T-helper 17 cell (primary cell): Measurements from ENCODE around the gene ADAMTS9. TPM values are rescaled to one million over a fixed set of nuclear protein-coding genes. Genes with fewer than 3 reads are reported as not detected.

Source experiments
- ATAC-seq: fragments of 150-1000 bp; cut with Tn5 transposase; 2 replicates; pipeline ENCODE4 v1.10.0; 2021; ENCODE audit warnings: mild to moderate bottlenecking, moderate library complexity
- DNase-seq, 3 donors: peaks; one replicate each; pipeline versions ENCODE4 v3.0.0 to v3.0.0-alpha.2; 2020 to 2021
- H3K9me3 ChIP-seq: one replicate; pipeline ENCODE4 v1.7.0; 2013; ENCODE audit warnings: low read length, mild to moderate bottlenecking; ENCODE audit not compliant: control insufficient read depth, poor library complexity, severe bottlenecking
- H3K27ac Mint-ChIP-seq: one replicate; pipeline ENCODE4 v1.8.0; 2022; ENCODE audit warnings: mild to moderate bottlenecking, moderate library complexity, mixed read lengths
- H3K27me3 Mint-ChIP-seq: one replicate; pipeline ENCODE4 v1.8.0; 2022; ENCODE audit warnings: mixed read lengths
- H3K36me3 Mint-ChIP-seq: one replicate; pipeline ENCODE4 v1.8.0; 2022; ENCODE audit warnings: low read depth, mixed read lengths
- H3K4me1 Mint-ChIP-seq: one replicate; pipeline ENCODE4 v1.8.0; 2022; ENCODE audit warnings: mild to moderate bottlenecking, mixed read lengths
- H3K4me3 Mint-ChIP-seq: one replicate; pipeline ENCODE4 v1.8.0; 2022; ENCODE audit warnings: mild to moderate bottlenecking, moderate library complexity, mixed read lengths
- total RNA-seq, 4 donors: library from RNA in 2 of 4; stranded (reverse) in 2 of 4; gene quantifications; one replicate each; pipeline ENCODE4 v1.2.3 and lab custom pipeline; 2022 to 2026

Gene ADAMTS9
- total RNA-seq, 2 donors from 2014 or later = not detected

DNA sequence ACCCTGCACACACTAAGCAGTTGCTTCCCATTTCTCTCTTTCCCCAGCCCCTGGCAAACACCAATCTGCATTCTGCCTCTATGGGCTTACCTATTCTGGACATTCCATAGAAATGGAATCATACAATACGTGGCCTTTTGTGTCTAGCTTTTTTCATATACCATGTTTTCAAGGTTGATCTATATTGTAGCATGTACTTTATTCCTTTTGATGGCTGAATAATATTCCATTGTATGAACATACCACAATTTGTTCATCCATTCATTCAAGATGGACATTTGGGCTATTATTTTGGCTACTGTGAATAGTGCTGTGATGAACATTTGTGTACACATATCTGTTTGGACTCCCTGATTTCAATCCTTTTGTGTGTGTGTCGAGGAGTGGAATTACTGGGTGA, 18.1 kb upstream of the ADAMTS9 start:
- ATAC-seq (no peak), DNase-seq (no peak)
- Mint-ChIP-seq H3K27me3 (no peaks in the 10 kb centered on the region), H3K27ac (no peak overlapping the region), H3K4me3 (no peak overlapping the region), H3K36me3 (no peaks in the 10 kb centered on the region), H3K4me1 (no peaks in the 10 kb centered on the region)
- H3K9me3 ChIP-seq = no peaks in the 10 kb centered on the region

DNA sequence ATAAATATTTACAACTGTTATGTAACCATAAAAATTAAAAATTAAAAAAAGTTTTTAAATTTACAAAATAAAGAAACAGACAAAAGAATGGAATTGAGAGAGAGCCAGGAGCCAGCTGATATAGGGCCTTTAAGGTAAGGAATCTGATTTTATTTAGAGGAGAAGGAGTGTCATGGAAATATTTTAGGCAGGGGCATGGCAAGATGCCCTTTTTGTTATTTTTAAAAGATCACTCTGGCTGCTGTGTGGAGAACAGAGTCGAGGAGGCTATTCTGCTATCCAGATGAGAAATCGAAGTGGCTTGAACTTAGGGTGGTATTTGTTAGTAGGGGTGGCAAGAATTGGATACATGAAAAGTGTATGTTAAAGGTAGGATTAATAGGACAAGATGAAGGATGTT, 9.1 kb upstream of the ADAMTS9 start:
- DNase-seq (no peak), ATAC-seq (no peak)
- H3K36me3 Mint-ChIP-seq = no peaks in the 10 kb centered on the region
- H3K4me3 Mint-ChIP-seq = no peak overlapping the region
- no peak overlapping the region for H3K27ac Mint-ChIP-seq
- no peaks in the 10 kb centered on the region for H3K9me3 ChIP-seq
- no peaks in the 10 kb centered on the region for H3K4me1 Mint-ChIP-seq
- no peaks in the 10 kb centered on the region for H3K27me3 Mint-ChIP-seq

DNA sequence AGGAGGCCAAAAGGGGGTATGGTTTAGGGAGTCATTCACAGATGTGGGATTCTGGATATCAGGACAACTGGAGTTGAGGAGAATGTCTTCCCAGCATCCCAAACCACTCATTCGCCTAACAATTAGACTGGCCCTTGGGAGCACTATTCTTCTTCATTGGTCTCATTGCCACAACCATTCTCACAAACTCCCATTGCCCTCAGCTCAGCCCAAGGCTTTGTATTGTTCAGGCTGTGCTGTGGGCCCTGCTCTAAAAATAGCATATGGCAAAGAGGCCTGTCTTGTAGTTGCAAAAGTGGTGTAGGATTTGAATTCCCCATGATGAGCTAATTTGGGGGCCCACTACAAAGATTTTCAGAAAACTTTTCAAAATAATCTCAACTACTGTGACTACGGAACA, 6.3 kb upstream of the ADAMTS9 start:
- Mint-ChIP-seq H3K27ac (no peak overlapping the region), H3K36me3 (no peaks in the 10 kb centered on the region), H3K4me3 (no peak overlapping the region), H3K27me3 (peaks cover 19% of the 10 kb centered on the region), H3K4me1 (no peaks in the 10 kb centered on the region)
- no peak for DNase-seq
- H3K9me3 ChIP-seq = no peaks in the 10 kb centered on the region
- no peak for ATAC-seq

DNA sequence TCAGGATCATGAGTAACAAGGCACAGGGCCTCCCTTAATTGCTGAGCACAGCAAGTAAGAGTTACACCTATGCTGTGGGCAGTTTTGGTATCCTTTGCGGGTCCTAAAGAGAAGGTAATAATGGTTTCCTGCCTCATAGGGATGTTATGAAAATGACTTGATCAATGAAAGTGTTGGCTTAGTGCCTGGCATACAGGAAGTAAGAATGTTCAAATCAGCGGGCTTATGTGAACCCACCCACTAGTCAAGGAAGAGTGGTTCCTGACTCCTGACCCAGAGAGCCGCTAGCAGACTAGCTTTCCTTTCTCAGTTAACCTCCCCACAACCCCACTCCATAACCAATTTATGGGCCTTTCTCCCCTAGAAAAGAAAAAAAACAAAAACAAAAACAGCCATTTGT, 5.2 kb upstream of the ADAMTS9 start:
- ATAC-seq (no peak), DNase-seq (no peak)
- Mint-ChIP-seq H3K27ac (no peak overlapping the region), H3K4me3 (no peak overlapping the region), H3K36me3 (peaks cover 4% of the 10 kb centered on the region), H3K4me1 (peaks cover 4% of the 10 kb centered on the region), H3K27me3 (peaks cover 28% of the 10 kb centered on the region)
- H3K9me3 ChIP-seq = no peaks in the 10 kb centered on the region

DNA sequence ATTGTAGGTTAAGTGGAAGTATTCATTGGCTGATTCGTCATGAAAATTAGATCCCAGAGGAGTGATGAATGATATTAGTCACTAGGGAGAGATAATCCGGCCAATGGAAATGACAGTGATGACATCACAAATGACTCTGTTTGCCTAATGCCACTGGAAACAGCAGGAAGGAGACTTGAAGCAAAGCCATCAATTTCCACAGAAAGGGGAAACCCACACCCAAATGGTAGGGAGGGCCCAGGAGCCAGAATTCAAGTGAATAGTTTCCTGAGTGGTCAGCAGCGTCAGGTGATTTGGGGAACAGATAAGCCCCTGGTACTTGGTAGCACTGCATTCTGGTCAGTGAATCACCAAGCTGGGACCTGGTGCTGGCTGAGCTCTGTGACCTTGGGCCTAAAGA, 3.3 kb upstream of the ADAMTS9 start:
- Mint-ChIP-seq H3K27me3 (peaks cover 39% of the 10 kb centered on the region), H3K4me3 (no peak overlapping the region), H3K36me3 (peaks cover 4% of the 10 kb centered on the region), H3K4me1 (peaks cover 6% of the 10 kb centered on the region), H3K27ac (no peak overlapping the region)
- DNase-seq = no peak
- ATAC-seq = no peak
- H3K9me3 ChIP-seq = no peaks in the 10 kb centered on the region

DNA sequence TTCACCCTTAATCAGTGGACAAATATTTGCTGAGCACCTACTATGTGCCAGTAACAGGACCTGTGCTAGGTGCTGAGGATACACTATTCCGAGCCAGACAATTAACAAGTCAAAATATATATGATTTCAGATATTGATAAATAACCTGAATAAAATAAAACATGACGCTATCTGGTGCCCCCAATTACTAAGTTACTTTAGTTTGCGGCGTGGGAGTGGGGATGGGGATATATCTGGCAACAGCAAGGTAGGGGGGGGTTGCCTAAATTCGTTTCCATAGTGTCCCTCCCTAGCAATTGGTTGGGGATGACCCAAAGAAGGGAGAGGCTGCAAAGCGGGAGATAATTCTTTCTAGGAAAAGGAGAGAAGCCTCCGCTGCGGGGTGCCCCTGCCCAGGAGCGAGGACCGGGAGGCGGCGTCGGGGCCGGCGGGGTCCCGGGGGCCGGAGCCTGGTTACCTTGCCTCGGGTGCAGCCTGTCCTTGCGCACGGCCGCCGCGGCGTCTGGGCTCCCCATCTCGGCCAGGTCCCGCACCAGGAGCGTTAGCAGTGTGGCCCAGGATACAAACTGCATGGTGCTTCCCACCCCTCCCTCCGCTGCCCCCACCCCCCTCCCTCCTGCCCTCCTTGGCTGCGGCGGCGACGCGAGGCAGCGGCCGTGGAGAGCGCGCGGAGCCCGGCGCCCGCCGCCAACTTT, 567 bp downstream of the ADAMTS9 start:
- Mint-ChIP-seq H3K27ac (no peak overlapping the region), H3K27me3 (peaks cover 67% of the 10 kb centered on the region), H3K4me1 (peaks cover 8% of the 10 kb centered on the region), H3K4me3 (no peak overlapping the region), H3K36me3 (peaks cover 4% of the 10 kb centered on the region)
- DNase-seq = no peak
- no peak for ATAC-seq
- no peaks in the 10 kb centered on the region for H3K9me3 ChIP-seq

DNA sequence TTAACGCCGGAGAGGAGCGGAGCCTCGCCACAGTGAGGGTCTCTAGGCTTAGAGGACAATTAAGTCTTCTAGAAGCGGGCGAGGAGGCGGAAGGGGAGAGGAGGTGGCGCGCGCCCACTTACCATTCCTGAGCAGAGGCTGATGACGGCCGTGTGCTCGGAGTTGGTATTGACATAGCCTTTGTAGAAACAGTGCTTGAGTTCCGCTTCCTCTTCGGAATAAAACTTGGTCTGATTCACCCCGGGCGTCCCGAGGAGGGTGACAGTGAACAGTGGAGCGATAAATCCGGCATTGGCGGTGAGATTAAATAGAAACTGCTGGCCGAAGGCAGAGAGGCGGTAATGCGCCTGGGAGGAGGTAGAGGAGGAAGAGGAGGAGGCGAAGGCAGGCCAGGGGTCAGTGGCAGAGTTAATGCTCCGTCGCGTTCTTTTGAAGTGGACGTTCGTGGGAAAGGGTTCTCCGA, 1.3 kb downstream of the ADAMTS9 start:
- ATAC-seq = no peak
- Mint-ChIP-seq H3K4me1 (peaks cover 8% of the 10 kb centered on the region), H3K4me3 (no peak overlapping the region), H3K36me3 (peaks cover 4% of the 10 kb centered on the region), H3K27ac (no peak overlapping the region), H3K27me3 (peaks cover 65% of the 10 kb centered on the region)
- DNase-seq = no peak
- no peaks in the 10 kb centered on the region for H3K9me3 ChIP-seq

DNA sequence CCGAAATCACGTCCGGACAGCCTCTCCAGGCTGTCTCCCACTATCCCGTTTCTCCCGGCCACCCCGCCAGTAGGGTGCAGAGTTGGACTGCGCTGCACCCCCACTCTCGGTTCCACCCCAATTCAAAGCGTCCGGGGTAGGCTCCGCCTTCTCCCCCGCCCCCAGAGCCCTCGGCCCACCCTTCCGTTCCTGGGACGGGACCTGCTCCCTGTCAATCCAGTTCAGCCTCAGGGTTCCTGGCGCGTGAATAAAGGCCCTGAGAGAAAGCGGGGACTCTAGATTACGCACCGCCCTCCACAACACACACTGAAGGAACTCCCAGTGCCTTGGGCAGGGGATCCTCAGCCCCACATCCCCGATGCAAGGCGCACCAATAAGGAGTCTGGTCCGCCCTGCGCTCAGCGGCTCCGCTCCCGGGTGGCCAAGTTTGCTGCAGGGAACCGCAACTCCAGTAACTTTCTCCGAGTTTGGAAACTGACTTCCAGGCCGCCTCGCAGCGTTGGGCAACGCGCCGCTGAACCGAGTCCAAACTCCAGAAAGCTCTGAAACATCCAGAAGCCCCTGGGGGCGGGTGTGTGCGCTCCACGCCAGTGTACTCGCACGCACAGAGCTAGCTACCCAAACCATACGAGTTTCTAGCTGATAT, 1.9 kb downstream of the ADAMTS9 start:
- Mint-ChIP-seq H3K4me1 (peaks cover 8% of the 10 kb centered on the region), H3K27ac (no peak overlapping the region), H3K36me3 (peaks cover 4% of the 10 kb centered on the region), H3K27me3 (peaks cover 59% of the 10 kb centered on the region), H3K4me3 (peak overlapping the region; percentile 36)
- ATAC-seq = no peak
- no peaks in the 10 kb centered on the region for H3K9me3 ChIP-seq
- DNase-seq = no peak

DNA sequence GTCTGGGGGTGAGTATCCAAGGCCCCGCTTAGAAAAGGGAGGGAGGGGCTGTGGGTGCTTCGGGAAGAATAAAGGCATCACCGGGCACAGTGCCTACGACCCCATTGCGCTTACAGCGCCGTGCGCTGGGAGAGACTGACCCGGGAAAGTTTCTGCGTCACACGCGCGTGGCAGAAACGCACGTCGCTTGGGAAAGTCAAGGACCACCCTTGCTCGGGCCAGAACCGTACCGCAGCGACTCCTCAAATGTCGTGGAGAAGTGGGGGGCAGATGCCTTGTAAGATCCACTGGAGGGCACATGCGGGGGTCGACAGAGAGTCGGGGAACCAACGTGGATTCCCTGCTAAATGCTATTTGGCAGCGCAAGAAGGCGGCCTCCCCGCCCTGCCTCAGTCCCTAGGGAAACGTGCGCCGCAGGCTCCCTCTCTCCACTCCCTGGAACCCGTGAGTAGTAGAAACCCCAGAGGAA, 2.4 kb downstream of the ADAMTS9 start:
- H3K9me3 ChIP-seq = no peaks in the 10 kb centered on the region
- Mint-ChIP-seq H3K36me3 (peaks cover 4% of the 10 kb centered on the region), H3K27ac (no peak overlapping the region), H3K27me3 (peaks cover 56% of the 10 kb centered on the region), H3K4me3 (peak overlapping the region; percentile 36), H3K4me1 (peaks cover 8% of the 10 kb centered on the region)
- DNase-seq = no peak
- no peak for ATAC-seq

DNA sequence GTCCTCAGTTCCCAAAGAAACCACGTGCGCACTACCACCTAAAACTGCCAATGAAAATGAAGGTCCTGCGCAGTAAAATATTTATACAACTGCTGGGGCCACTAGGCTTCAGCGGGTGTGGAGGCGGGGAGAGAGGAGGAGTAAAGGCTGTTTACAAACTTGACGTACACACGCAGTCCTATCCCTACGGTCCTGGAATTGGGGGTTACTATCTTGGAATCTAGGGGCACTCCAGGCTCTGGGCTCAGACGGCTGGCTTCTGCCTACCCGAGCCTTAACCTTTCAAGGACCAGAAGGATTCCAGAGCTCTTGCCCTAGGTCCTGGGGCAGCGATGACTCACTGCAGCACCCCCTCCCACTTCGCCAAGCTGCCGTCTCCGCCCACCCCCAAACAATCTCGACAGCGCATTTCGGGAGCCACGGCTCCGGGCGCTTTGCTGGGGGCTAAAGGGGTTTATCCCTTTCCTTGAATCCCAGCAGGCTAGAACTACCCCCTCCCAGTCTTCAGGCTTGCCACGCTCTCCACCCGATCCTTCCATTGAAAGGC, 3.0 kb downstream of the ADAMTS9 start:
- Mint-ChIP-seq H3K4me1 (peaks cover 8% of the 10 kb centered on the region), H3K27me3 (peaks cover 50% of the 10 kb centered on the region), H3K27ac (no peak overlapping the region), H3K4me3 (no peak overlapping the region), H3K36me3 (peaks cover 4% of the 10 kb centered on the region)
- DNase-seq = no peak
- no peak for ATAC-seq
- no peaks in the 10 kb centered on the region for H3K9me3 ChIP-seq

DNA sequence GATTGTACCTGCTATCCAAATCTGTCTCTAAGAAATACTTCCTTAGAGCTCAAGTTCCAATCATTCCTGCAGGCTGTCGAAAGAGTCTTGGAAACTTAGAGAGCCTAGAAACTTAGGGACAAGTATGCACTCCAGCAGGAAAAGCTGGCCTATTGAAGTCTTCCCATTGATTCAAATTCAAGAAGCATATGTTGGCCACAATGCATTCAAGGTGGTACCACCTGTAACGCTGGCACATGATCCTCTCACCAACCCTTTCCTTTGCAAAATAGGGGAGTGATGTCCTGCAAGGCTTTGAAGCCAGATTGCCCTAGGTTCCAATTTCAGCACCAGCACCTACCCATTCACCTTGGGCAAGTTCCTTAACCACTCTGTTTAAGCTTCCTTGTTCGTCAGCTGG, 6.0 kb downstream of the ADAMTS9 start:
- Mint-ChIP-seq H3K27me3 (peaks cover 36% of the 10 kb centered on the region), H3K36me3 (no peaks in the 10 kb centered on the region), H3K27ac (no peak overlapping the region), H3K4me3 (no peak overlapping the region), H3K4me1 (peaks cover 4% of the 10 kb centered on the region)
- H3K9me3 ChIP-seq = no peaks in the 10 kb centered on the region
- ATAC-seq = no peak
- DNase-seq = no peak

DNA sequence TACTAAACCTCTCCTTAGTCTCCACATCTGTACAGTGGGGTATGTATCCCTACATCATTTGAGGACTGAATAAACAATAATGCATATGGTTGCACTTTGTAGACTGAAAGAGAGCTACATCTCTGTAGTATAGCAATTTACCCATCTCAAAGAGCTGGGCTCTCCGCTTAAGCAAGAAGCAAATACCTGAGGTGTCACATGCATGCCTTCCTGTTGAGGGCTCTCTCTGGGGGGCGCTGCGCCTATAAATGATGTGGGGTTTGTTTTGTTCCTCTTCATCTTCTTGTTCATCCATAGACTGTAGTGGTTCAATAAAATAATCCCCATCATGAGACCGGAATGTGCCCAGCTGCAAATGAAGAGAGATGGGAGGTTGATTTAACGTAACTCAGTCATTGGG, 6.8 kb downstream of the ADAMTS9 start:
- no peak overlapping the region for H3K4me3 Mint-ChIP-seq
- peaks cover 1% of the 10 kb centered on the region for H3K4me1 Mint-ChIP-seq
- H3K36me3 Mint-ChIP-seq = no peaks in the 10 kb centered on the region
- DNase-seq (no peak), ATAC-seq (no peak)
- H3K9me3 ChIP-seq = no peaks in the 10 kb centered on the region
- H3K27ac Mint-ChIP-seq = no peak overlapping the region
- H3K27me3 Mint-ChIP-seq = peaks cover 28% of the 10 kb centered on the region

DNA sequence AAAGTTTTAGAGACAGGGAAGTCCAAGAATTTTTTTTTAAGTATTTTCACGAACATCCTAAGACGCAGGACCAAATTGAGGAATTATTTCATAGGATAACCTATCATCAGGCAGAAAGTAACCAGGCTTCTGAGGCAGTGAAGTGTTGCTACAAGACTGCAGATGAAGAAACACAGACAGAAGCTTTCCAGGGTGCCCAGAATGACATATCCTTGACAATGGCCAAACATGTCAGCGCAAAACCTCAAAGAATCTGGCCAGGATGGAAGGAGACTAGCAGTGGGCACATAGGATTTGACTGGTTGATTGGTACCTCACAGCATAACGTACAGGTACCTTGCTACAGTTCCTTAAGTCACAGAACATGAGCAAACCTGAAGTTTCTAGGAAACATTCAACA, 7.5 kb downstream of the ADAMTS9 start:
- no peak for ATAC-seq
- Mint-ChIP-seq H3K4me1 (no peaks in the 10 kb centered on the region), H3K4me3 (no peak overlapping the region), H3K36me3 (no peaks in the 10 kb centered on the region), H3K27me3 (peaks cover 26% of the 10 kb centered on the region), H3K27ac (no peak overlapping the region)
- DNase-seq = no peak
- H3K9me3 ChIP-seq = no peaks in the 10 kb centered on the region
